Activated CD8-positive, alpha-beta memory T cell treated with anti-CD3 and anti-CD28 coated beads for 24 hours (primary cell): ENCODE measurements around the gene BTRC.
A peak's percentile ranks its signal among the peaks of the same experiment; 100 is the strongest.
"Not testable (repeated sequence)": the region's sequence is repeated elsewhere in the genome, so short reads cannot be mapped to it uniquely, and the experiment has no call there.

Experiments
- DNase-seq: peaks from one replicate; pipeline ENCODE4 v3.0.0-alpha.2; 2020

The BTRC gene

DNA sequence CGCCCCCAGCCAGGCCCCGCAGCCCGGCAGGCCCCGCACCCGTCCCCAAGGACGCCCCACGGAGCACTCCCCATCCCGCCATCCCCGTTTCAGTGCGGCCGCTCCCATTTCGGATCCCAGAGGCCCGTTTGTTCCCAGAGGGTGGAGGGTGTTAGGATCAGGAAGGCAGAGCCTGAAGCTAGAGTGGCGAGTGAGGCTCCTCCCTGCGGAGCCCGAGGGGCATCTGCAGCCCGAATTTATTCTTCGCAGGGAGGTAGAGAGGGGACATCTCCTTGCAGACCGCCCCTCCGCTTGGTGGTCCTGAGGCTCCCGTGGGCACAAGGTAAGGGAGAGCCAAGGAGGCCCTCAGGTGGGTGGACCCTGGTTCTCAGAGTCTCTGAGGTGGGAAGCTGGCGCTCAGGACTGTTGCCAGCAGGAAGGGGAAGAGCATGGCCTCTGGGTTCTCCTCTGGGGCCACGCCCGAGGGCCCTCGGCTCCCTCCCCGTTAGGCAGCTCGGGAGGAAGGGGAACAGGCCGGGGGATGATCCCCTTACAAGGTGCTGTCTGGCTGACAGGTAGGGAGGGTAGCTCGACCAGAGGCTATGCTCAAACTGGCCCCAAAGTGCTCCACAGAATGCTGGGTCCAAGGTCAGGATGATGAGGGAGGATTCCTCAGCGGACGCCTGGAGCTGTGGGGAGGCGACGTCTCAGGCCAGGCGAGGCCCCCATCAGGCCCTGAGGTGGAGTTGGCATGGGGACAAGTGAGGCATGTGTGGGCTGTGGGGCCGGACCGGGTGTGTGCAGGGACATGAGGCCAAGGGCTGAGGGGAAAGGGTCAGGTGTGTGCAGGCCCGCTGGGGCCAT is 216.7 kb downstream of the BTRC start:
- no peak for DNase-seq

DNA sequence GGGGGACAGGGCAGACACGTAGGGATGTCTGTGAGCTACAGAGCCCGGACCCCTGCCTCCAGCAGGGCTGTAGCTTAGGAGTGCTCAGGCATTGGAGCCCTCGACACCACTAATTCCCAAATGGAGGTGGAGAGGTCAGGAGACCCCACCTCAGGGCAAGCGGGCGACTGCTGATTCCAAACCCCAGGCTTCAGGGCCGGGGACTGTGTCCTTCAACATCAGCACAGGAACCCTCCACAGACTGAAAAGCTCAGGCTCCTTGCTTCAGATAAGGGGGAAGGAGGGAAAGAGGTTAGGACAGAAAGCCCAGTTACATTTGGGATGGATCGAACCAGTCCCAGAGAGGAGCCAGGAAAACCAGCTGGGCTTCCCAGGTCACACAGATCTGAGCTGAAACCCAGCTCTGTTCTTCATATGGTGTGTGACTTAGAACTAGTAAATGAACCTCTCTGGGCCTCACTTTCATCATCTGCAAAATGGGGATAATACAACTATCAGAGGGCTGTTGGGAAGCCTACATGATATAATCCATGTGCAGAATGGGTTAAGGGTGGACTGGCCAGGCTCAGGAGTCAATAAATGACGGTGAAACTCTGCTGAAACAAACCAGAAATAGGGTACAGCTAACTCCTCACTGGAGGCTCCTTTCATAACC is 217.4 kb downstream of the BTRC start:
- no peak for DNase-seq

DNA sequence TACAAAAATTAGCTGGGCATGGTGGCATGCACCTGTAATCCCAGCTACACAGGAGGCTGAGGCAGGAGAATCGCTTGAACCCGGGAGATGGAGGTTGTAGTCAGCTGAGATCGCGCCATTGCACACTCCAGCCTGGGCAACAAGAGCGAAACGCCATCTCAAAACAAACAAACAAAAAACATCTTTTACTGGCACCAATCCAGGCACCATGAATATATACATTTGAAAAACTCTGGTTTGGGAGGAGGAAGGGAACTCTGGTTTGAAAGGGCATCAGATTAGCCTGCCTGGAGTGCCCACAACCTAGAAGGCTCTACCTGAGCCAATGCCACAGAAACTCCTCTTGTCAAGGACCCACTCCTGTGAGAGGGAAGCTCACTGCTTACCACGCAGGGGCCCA is 218.2 kb downstream of the BTRC start:
- DNase-seq, result no peak

DNA sequence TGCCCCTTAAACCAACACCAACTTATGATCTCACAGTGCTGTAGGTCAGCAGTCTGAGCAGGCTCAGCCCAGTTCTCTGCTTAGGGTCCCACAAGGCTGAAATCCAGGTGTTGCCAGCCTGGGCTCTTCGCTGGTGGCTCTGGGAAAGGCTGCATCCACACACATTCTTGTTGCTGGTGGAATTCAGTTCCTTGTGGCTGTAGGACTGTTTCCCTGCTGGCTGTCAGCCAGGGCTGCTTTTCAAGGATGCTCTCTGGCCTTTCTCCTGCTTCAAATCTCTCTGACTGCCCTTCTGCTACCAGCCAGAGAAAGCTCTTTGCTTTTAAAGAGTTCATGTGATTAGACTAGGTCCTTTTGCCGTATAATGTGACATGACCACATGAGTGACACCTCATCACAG is 218.8 kb downstream of the BTRC start:
- DNase-seq, result no peak

DNA sequence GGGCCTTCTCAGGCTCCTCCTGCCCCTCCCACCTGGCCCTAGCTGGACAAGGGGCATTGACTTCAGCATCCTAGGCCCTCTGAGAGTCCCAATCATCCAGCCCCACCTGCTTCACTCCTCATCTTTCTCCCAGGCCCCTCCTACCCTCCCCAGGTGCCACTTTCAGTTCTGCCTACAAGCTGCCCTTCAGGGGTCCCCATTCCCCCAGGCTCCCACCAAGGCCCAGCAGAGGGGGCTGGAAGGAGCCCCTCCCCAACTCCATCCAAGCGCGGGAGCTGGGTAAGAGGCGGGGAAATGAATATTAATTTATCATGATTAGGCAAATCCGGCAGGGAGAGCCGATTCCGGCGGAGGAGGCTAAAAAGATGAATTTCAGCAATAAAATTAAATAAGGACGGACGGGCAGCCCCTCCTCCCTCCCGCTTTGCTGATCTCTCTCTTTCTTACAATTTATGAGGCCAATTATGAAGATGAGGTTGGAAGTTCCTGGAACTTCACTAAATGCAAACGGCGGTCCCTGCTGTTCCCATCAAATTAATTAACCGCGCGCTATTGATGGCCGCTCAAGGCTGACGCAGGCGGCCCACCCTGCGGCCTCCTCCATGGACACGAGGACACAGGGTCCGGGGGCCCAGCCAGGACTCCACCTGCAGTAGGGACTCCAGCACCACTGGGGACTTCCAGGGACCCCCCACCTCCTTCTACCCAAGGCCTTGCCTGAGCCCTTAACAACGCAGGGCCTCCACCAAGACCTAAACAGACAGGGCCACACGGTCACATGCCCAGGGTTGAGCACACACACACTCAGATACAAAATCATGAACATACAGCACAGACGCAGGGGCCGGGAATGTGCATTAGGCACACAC is 220.2 kb downstream of the BTRC start:
- DNase-seq, result no peak

DNA sequence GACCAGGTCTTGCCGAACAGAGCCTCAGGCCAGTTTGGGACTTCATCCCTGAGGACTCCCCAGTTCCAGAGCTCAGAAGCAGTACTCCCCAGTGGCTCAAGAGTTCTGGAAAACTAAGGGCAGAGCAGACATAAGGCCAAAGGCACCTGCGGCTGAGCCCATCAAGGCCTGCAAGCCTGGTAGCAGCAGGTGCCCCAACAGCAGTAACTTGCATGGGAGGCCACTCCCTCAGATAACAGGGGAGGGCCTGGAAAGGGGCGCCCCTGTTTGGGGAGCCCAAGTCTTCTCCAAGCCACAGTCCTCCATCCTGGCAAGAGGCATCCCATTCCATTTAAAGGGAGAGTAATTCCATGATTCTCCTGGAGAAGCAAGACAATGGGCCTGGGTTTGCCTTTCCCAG is 221.1 kb downstream of the BTRC start:
- no peak for DNase-seq

DNA sequence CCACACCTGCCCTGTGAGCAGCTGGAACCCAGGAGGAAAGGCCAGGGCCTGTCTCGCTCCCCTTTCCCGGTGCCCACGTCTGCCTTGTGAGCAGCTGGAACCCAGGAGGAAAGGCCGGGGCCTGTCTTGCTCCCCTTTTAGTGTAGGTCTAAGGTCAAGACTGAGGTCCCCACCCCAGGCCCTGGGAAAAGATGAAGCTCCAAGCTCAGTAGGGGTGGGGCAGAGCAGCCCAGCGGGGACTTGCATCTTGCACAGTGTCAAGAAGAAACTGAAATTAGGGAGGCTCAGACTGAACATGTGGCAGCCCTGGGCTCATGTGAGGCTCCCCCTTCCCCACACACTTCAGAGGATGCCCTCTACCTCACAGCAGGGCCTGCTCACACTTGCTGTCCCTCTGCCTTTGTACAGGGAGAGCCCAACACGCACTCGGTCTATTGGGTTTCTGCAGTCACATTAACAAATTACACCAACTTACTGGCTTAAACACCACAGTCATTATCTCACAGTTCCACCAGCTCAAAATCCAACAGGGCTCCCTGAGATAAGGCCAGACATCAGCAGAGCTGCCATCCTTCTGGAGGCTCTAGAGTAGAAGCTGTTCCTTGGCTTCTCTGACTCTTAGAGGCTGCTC is 221.7 kb downstream of the BTRC start:
- DNase-seq, result no peak

DNA sequence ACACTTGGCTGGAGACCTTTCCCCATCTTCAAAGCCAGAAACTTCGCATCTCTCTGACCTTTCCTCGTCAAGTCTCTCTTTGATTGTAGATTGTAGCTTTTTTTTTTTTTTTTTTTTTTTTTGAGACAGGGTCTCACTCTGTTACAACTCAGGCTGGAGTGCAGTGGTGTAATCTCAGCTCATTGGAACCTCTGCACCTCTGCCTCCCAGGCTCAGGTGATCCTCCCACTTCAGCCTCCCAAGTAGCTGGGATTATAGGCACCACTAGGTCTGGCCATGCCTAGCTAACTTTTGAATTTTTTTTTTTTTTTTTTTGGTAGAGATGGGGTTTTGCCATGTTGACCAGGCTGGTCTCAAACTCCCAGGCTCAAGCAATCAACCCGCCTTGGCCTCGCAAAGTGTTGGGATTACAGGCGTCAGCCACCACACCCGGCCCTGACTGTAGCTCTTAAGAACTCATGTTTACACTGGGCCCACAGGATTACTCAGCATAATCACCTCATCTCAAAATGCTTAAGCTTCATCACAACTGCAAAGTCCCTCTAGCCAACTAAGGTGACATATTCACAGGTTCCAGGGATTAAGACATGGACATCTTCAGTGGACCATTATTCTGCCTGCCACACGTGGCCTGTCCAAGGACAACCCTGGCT is 222.4 kb downstream of the BTRC start:
- no peak for DNase-seq

DNA sequence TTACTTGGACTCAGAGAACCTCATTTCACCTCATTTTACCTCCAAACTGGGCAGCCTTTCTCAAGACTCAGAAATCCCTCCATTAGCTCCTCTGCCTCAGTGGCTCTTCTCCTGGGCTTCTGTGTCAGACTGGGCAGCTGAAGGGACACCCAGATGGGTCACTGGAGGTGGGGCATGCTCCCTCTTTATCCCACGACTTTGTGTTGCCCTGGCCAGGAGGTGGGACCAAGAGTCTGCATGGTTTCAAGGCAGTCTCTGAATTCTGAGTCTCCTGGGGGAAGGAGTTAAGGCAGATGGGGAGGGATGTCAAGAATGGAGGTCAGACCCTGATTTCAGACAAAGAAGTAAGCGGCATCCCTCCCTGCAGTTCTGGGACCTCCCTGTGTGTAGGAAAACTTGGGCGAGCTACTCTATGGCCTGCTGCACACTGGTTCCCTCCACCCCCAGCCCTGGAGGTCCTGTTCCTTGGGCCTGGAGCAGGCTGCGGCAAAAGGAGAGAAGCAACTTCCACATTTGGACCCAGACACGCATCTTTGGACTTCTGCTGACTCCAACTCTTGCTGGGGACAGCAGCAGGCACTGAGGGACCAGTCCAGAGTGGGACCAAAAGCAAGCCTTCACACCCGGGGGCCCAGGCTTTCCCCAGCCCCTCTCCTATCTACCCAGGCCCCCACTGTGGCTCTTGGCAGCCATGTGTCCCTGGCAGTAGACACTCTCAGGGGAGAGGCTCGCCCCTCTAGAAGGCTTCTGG is 223.3 kb downstream of the BTRC start:
- no peak for DNase-seq

DNA sequence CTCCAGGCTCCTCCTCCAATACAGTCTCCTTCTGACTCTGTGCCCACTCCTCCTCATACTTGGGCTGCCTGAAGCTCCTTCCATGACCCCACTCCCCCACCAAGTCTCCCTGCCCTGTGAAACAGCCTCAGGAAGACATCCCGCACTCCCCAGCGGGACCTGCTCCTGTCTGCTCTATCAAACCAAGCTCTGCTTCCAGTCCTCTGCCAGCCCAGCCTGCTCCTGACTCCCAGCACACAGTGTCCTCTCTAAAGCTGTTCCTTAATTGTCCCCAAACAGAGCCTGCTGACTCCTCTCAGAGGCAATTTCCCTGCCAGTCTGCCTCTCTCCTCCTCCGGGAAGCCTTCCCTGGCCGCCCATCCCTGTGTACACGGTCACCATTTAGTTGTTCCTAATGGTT is 224.2 kb downstream of the BTRC start:
- no peak for DNase-seq

DNA sequence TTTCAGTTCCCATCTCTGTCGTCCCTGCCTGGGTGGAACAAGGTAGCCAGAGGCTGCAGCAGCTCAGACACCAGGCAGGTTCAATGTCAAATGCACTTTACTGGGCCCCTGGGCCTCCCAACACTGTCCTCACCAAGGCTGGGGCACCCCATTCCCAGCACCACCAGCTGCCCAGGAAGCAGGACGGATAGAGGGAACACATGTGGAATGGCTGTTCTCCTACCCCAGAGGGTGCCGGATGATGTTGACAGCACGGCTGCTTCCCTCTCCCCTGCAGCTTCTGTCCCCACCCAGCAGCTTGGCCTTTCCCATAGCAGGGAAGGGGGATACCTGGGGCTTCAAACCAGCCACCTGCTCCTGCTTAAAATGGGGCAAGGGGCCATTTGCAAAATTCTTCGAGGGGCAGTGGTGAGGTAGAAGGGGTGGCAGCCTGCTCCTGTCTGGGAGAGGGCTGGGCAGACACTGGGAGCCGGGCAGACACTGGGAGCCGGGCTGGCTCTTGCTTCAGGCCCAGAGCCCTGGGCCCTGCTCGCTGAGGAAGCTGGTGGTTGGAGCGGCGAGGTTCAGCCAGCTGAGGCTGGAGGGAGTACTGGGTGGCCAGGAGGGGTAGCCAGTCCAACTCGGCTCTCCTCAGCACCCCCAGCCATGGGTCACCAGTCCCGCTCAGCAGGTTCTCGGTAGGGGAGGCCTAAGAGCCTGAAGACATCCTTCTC is 225.0 kb downstream of the BTRC start:
- no peak for DNase-seq

DNA sequence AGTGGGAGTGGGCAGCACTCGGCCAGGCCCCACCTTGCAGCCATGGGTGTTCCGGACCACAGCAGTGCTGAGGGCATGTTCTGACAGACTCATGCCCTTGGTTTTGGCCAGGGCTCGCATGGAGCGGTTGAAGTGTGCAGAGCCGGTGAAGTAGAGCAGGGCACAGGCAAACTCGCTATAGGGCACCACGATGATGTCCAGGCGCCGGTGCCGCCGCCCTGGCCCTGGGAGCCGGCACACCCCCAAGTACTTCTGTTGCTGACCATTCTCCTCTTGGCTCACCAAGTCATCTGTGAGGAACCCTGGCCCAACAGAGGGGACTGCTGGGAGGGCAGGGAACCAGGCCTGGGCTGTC is 225.5 kb downstream of the BTRC start:
- no peak for DNase-seq

DNA sequence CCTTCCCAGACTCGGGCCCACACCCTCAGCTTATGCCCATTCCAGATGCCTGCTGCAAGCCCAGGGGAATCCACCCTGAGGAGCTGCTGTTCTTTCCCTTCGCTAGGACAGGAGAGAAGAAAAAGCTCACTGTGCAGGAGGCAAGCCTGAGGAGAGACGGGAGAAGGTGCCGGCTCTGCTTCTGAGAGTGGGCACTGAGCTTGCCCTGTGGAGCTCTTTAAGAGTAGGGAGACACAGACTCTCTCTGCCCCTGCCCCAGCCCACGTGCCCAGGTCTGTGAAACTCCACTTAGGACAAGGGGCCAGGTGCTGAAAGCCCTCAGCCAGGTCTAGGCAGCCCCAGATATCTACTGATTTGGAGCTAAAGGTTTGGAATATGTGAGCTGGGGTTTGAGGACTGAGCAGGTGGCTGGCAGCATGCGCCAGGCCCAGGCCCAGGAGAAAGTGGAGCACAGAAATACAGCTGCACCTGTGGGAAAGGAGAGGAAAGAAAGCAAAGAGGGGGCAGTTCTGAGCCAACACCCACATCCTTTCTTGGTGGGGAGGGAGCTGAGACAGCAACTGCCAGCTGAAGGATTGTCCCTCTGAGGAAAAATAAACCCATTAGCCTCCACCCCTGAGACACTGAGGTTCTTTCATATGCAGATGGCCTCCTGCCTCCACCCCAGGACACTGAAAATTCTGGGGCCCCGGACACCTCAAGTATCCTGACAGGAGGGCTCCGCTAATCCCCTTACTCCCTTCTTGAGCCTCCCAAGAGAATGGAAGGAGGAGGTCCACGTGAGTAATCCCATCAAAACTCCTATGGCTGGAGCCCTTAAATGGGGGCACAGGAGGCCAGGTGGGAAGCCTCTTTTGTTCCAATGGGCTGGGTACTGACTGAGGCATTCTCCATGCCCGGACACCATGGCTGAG is 226.8 kb downstream of the BTRC start:
- DNase-seq, result no peak

DNA sequence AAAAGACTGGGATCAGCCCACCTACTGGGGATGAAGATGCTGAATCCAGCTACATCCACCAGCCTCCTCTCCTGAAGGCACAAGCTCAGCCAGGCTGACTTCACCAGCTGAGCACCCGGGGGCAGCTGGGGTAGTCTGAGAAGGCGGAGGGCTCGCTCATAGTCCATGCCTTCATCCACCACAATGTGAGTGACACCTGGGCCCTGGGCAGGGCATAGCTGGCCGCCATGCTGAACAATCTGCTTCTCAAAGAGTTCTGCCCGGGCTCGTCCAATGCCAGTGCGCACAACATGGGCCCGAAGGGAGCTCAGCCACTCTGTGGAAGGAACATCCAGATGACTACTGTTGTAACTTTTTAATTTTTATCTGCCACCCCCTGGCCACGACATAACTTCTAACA is 231.9 kb downstream of the BTRC start:
- no peak for DNase-seq

DNA sequence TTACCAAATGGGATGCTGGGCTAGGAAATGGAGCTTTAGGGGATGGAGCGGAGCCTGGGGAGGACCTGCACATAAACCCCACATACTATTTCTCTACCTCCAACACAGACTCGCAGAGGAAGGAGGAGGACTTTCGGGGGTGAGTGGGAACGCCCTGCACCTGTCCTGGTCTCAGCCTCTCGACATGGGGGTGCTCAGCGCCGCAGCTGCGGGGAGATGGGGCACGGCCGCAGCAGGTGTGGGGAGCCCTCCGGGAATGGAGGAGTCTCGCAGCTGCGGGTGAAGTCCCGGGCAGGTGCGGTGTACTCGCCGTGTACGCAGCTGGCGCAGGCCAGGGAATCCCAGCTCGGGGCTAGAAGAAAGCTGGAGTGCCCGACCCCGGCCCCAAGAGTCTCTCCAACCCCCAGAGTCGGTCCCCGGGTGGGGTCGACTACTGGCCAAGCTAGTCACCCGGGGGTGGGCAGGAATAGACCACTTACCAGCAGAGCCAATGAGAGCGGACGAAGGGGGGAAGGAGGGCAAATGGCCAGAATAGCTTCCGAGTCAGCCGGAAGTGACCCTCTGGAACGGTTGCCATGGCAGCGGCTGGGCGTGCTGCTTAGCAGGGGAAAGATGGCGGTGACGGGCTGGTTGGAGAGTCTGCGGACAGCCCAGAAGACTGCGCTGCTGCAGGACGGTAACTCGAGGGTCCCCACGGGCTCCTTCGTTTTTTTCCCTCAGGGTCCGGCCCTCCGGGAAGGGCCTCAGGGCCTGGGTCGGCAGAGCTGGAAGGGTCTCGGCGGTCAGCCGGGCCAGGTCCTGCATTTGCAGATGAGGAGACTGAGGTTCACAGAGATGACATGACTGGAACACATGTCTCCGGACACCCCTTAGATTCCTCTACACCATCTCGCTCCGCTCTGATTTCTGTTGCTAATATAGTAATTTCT is 234.0 kb downstream of the BTRC start, which contains the start of the genes DPCD and POLL:
Gene DPCD, plus strand, starts transcription at position 597 of the 929 bp plus-strand sequence. Its CDS starts 16 bp downstream, at position 613.
Gene POLL, minus strand, starts transcription at position 533 of the 929 bp plus-strand sequence. CDS start 897 bp downstream, outside the sequence.
- peak; percentile 97 for DNase-seq

DNA sequence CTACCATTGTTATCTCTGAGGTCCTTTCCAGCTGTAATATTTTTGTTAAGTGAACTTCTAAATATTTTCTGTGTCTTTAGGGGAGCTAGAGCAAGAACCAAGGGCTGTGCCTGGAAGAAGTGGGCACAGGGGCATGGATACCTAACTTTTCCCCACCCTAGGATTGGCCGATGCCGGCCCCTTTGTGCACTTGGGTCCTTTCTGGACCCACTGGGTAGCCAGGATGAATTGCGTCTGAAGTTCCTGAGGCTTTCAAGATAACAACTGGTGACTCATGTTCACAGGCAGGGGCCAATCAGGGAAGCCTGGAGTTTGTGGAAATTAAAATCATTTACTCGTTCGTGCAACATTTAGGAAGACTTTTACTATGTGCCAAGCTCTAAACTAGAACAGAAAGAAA is 234.9 kb downstream of the BTRC start:
- no peak for DNase-seq

DNA sequence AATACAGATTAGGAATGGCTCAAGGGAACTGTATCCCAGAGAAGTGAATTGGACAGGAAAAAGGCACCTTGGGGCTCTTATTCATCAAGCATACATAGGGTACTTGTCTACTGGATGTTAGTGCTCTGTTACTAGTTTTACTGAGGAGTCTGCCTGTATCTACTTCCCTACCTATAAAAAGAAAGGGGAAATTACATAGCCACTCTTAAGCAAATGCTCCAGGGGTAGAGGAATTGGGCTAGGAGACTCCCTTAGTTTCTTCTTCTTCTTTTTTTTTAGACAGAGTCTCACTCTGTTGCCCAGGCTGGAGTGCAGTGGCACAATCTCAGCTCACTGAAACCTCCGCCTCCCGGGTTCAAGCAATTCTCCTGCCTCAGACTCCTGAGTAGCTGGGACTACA is 239.4 kb downstream of the BTRC start:
- not testable (repeated sequence) for DNase-seq

DNA sequence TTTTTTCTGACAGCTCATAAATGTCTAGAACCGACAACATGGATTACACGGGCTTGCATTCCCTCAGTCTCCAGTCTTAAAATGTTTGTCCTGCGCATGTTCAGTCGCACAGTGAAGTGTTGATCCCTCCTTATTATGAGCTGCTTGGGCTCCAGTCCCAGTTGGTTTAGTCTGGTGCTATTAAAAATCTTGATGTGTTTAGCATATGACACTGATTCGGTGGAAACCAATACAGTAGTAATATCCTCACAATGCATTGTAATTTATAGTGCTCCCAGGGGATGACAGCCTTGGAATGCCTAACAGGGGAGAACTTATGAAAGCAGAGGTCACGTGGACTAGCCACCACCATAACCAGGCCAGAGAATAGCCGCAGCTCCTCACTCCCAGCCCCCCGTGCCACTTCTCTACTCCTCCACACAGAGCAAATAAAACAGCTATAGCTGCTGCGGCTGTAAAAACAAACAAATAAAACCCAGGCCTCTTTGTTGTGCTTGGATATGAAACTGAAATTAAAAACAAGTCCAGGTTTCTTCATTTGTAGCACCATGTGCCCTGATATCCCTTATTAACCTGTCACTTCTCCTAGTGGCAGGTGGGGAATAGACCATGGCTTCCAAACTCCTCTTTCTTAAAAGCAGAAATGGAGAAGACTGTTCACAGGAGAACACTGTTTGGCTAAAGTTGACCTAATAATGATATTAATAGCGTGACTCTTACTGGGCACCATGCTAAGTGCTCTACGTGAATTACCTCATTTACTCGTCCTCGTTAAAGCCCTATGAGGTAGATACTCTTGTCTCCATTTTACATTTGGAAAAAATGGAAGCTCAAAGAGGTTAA is 241.8 kb downstream of the BTRC start:
- DNase-seq, result no peak
